Ovary (tissue), 9 donors: ENCODE measurements around the gene PITX2. TPM values are rescaled to one million over a fixed set of nuclear protein-coding genes. Genes with fewer than 3 reads are reported as not detected.
"Not testable (repeated sequence)": the region's sequence is repeated elsewhere in the genome, so short reads cannot be mapped to it uniquely, and the experiment has no call there.

Experiments
- DNase-seq, 5 donors: peaks; one replicate each; pipeline ENCODE4 v3.0.0-alpha.2; 2019 to 2020
- H3K27ac ChIP-seq, 2 donors: fragments of 200-600 bp; one replicate each; pipeline versions ENCODE4 v1.5.1 to v1.8.0; 2019 to 2022
- H3K27me3 ChIP-seq: fragments of 200-600 bp; one replicate; pipeline ENCODE4 v1.8.0; 2022
- H3K36me3 ChIP-seq: fragments of 200-600 bp; sonication (generic); one replicate; pipeline ENCODE4 v1.5.1; 2019
- H3K4me1 ChIP-seq: one replicate; pipeline ENCODE4 v1.8.1; 2013; ENCODE audit warnings: mild to moderate bottlenecking, moderate library complexity; ENCODE audit not compliant: insufficient read depth
- H3K4me3 ChIP-seq: fragments of 200-600 bp; sonication (generic); one replicate; pipeline ENCODE4 v1.5.1; 2017
- H3K9me3 ChIP-seq, 2 donors: fragments of 200-600 bp in 1 of 2; sonication (generic) in 1 of 2; one replicate each; pipeline versions ENCODE4 v1.5.1 to v1.8.1; 2013 to 2019; ENCODE audit warnings: mild to moderate bottlenecking in 1 of 2, moderate library complexity in 1 of 2
- EP300 ChIP-seq: sonication (generic); formaldehyde crosslinking; IDR thresholded peaks from one replicate; pipeline ENCODE4 v1.6.1; 2017; ENCODE audit warnings: antibody characterized with exemption
- POLR2A ChIP-seq: fragments of 450-650 bp; IDR thresholded peaks from one replicate; pipeline ENCODE4 v1.6.1; 2017; ENCODE audit warnings: antibody characterized with exemption, mild to moderate bottlenecking, moderate library complexity
- WGBS, 3 donors: extraction: QIAGEN DNeasy Blood & Tissue Kit in 1 of 3; methylation state at CpG; one replicate each; pipeline versions ENCODE4 v1.1.5 to v1.1.7; 2013 to 2017; 5-methylcytosine and 5-hydroxymethylcytosine counted together
- intact Hi-C, 4 donors: fragments of 100-400 bp; cut with DNase I; formaldehyde crosslinking; loops; one replicate each; pipeline versions ENCODE4 v1.11.0 to v1.15.1; 2022 to 2023
- polyA plus RNA-seq, 2 donors: library from polyadenylated mRNA; stranded (reverse); fragments of 200-250 nt in 1 of 2; fragments of 350-450 nt in 1 of 2; fragmentation: Illumina TruSeq in 1 of 2; extraction: RNeasy Lipid Tissue Mini Kit (QIAGEN cat#74804) in 1 of 2; gene quantifications; one replicate each; pipeline ENCODE4 v1.2.3, GENCODE V29; 2013 to 2014
- total RNA-seq, 7 donors: library from RNA; depleted of rRNA in 2 of 7; stranded (reverse); fragments of >200 nt in 2 of 7; fragmentation: NEBNext Ultra II Directional in 3 of 7; extraction: Animal tissue kit (Norgen Biotek cat#: 25700) in 3 of 7; gene quantifications; one replicate each; pipeline versions ENCODE4 v1.1.0 to v1.2.4, GENCODE V29; 2016 to 2023
- TF ChIP-seq, protein P1 (sequence below), 3 donors: fragments of 450-650 bp in 2 of 3; fragments of 200-600 bp in 1 of 3; IDR thresholded peaks; one replicate each; pipeline versions ENCODE4 v1.5.1 to v1.8.0; 2016 to 2022; ENCODE audit warnings: antibody characterized with exemption in 3 of 3, mild to moderate bottlenecking in 1 of 3
- donor health status: DM: no; HTN: no; CAD: no; lungs with moderate emphysema.
- donor health status: DM: no; HTN: no; CAD: no.
- donor health status: Bipolar disorder and iron deficiency.
- donor health status: DM: yes; HTN: yes; CAD: no.
- donor health status: DM: no; HTN: no; CAD: no.
- donor health status: DM: yes; HTN: yes; CAD: no.

PITX2 gene
- total and polyA plus RNA-seq, 9 donors, result 0.15 to 0.24 TPM; not detected in 7

GRCh38 chr4:110586131-110586850, 36.6 kb downstream of the PITX2 start:
- Histone ChIP-seq H3K36me3 (no peaks in the 10 kb centered on the region), H3K27ac (no peak overlapping the region), H3K9me3 (no peaks in the 10 kb centered on the region), H3K4me3 (no peak overlapping the region), H3K4me1 (no peaks in the 10 kb centered on the region), H3K27me3 (no peaks in the 10 kb centered on the region)
- DNase-seq, result no peak
- intact Hi-C loops, result no loop called here
- WGBS, 3 donors, result 11 to 18% (median 15%) methylated on average over 7 of the region's 7 CpGs
- TF ChIP-seq, protein P1, sequence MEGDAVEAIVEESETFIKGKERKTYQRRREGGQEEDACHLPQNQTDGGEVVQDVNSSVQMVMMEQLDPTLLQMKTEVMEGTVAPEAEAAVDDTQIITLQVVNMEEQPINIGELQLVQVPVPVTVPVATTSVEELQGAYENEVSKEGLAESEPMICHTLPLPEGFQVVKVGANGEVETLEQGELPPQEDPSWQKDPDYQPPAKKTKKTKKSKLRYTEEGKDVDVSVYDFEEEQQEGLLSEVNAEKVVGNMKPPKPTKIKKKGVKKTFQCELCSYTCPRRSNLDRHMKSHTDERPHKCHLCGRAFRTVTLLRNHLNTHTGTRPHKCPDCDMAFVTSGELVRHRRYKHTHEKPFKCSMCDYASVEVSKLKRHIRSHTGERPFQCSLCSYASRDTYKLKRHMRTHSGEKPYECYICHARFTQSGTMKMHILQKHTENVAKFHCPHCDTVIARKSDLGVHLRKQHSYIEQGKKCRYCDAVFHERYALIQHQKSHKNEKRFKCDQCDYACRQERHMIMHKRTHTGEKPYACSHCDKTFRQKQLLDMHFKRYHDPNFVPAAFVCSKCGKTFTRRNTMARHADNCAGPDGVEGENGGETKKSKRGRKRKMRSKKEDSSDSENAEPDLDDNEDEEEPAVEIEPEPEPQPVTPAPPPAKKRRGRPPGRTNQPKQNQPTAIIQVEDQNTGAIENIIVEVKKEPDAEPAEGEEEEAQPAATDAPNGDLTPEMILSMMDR (IDR thresholded peaks at IDR 0.05), result no peak
- TF ChIP-seq EP300 (no peak), POLR2A (no peak)

DNA sequence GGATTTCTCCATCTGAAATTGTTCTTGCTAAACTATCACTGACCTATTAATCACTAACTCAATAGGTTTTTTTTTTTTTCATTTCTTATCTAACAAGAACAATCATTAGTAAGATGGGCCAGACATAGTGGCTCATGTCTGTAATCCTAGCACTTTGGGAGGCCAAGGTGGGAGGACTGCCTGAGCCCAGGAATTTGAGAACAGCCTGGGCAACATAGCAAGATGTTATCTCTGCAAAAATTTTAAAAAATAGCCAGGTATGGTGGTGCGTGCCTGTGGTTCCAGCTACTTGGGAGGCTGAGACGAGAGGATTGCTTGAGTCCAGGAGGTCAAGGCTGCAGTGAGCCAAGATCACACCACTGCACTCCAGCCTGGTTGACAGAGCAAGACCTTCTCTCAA, 46.2 kb downstream of the PITX2 start:
- H3K27me3 ChIP-seq, H3K4me3 ChIP-seq, DNase-seq, H3K9me3 ChIP-seq, intact Hi-C loops, H3K4me1 ChIP-seq, H3K27ac ChIP-seq, H3K36me3 ChIP-seq: not testable (repeated sequence)
- 76 to 85% (median 81%) methylated on average over 2 of the region's 2 CpGs for WGBS, 3 donors

Other genes with a start within 250 kb of the PITX2 start
- 1 to 10 TPM in 6 of 7 donors, under 1 TPM in 1; 0.91 to 3.6 (median 2.2) TPM for gene ENPEP, start 146.9 kb downstream of the PITX2 start, total RNA-seq
- 1 to 10 TPM; 1.5 to 4.7 TPM for gene ENPEP, start 146.9 kb downstream of the PITX2 start, polyA plus RNA-seq